ENCODE results near the gene JAKMIP1. TPM values are rescaled to one million over a fixed set of nuclear protein-coding genes. Genes with fewer than 3 reads are reported as not detected.

JAKMIP1 gene
- total RNA-seq, 1 experiment from 2014 or later, result not detected

DNA sequence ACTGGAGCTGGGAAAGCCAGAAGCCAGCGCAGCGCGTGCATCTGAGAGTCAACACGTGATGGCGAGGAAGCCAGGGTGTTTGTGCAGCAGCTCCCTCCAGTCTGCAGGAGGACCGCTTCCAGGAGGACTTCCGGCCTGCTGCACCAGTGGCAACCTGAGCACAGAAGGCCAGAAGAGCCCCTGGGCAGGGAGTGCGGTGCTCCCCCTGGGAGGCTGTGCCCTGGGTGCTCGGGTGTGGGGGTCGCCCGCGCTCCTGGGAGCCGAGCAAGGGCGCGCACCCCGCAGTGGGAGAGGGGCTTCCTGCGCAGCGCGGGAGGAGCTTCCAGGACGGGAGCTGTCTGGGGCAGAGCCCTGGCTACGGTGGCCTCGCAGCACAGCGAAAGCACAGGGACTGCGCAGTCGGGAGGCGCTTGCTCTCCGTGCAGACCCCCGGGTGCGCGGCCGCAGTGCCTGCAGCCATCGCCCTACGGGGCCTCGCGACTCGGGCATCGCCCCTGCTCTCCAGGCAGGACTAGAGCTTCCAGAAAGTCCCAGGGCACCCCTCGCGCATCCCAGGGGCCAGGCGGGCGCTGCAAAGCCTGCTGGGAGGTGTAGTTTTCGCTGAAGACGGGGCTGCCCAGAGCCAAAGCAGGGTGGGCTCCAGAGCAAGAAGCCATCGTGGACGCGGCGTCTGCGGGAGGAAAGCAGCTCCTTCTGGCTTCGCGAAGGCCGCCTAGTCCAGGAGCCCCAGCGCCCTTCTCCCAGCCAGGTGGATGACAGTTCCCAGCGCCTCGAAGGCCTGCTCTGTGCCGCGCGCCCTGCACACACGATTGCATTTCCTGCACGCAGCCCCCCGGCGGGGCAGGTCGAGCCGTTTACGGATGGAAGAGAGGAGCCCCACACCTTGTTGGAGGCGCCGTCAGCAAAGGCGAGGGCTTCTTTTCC is 45.2 kb upstream of the JAKMIP1 start:
- BruUV-seq (replicated peaks), result no TSS peak
- Histone ChIP-seq H3K4me2 (no peak overlapping the region), H3K36me3 (ENCODE audit: low read depth) (no peaks in the 10 kb centered on the region), H3K9me3 (ENCODE audit: insufficient read depth, low read depth) (no peaks in the 10 kb centered on the region), H3K79me2 (ENCODE audit: low read depth) (no peaks in the 10 kb centered on the region), H3K9me2 (ENCODE audit: insufficient read depth) (no peaks in the 10 kb centered on the region), H3K4me1 (replicated peaks; ENCODE audit: insufficient read depth) (no peaks in the 10 kb centered on the region), H3K27me3 (ENCODE audit: insufficient read depth, low read depth) (peaks cover 44% of the 10 kb centered on the region), H3K4me3 (no peak overlapping the region), H3K27ac (no peak overlapping the region), H4K20me1 (ENCODE audit: insufficient read depth) (no peaks in the 10 kb centered on the region), H3F3A (ENCODE audit: insufficient read depth, low read depth) (no peaks in the 10 kb centered on the region), H2AFZ (no peak overlapping the region)
- TF ChIP-seq, protein P1, sequence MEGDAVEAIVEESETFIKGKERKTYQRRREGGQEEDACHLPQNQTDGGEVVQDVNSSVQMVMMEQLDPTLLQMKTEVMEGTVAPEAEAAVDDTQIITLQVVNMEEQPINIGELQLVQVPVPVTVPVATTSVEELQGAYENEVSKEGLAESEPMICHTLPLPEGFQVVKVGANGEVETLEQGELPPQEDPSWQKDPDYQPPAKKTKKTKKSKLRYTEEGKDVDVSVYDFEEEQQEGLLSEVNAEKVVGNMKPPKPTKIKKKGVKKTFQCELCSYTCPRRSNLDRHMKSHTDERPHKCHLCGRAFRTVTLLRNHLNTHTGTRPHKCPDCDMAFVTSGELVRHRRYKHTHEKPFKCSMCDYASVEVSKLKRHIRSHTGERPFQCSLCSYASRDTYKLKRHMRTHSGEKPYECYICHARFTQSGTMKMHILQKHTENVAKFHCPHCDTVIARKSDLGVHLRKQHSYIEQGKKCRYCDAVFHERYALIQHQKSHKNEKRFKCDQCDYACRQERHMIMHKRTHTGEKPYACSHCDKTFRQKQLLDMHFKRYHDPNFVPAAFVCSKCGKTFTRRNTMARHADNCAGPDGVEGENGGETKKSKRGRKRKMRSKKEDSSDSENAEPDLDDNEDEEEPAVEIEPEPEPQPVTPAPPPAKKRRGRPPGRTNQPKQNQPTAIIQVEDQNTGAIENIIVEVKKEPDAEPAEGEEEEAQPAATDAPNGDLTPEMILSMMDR (conservative IDR thresholded peaks at IDR 0.05), result no peak
- no peak for TF ChIP-seq EZH2 (IDR thresholded peaks at IDR 0.05; ENCODE audit: low read depth)
- DNase-seq, result no peak
- intact Hi-C loops (cut with micrococcal nuclease; ENCODE audit: unreplicated experiment), result no loop called here
- CTCF ChIA-PET, result no interaction called here
- POLR2A ChIA-PET (ENCODE audit: unreplicated experiment), result no interaction called here

DNA sequence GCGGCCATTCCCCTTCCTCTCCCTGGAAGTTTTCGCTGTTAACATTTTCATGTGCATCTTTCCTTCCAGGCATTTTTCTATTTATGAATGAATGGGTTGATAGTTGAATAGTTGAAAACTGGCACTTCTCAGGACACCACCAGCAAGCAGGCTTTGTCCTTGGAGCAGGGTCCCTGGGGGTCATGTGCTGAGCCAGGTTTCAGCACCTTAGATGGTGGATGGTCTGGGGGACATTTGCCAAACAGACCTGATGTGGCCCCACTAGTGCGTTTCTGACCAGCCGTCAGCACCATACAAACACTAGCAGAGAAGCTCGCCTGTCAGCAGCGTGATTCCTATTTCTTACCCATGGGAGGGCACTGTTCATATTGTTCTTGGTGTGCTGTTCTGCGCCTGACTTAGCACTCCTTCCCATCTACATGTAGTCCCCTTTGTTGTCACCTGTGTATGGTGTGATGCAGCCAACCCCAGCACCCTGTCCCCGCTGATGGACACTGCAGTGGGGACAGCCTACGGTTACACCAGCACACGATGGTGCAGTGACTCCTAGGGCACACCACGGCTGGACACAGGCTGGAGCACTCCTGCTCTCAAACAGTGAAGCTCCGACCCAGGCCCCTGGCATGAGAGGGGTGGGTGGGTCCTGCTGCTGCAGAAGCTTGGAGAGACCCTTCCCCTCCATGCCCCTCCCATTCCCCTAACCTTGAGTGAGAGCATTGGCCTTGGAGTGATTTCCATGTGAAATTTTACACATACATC is 42.1 kb upstream of the JAKMIP1 start:
- POLR2A ChIA-PET (ENCODE audit: unreplicated experiment), result no interaction called here
- H3K36me3 ChIP-seq (ENCODE audit: low read depth), result no peaks in the 10 kb centered on the region
- H4K20me1 ChIP-seq (ENCODE audit: insufficient read depth), result no peaks in the 10 kb centered on the region
- no peak overlapping the region for H3K4me3 ChIP-seq
- H2AFZ ChIP-seq, result no peak overlapping the region
- no peak for DNase-seq
- H3K27ac ChIP-seq, result no peak overlapping the region
- no peaks in the 10 kb centered on the region for H3K79me2 ChIP-seq (ENCODE audit: low read depth)
- H3F3A ChIP-seq (ENCODE audit: insufficient read depth, low read depth), result no peaks in the 10 kb centered on the region
- H3K27me3 ChIP-seq (ENCODE audit: insufficient read depth, low read depth), result peaks cover 44% of the 10 kb centered on the region
- CTCF ChIA-PET, result no interaction called here
- H3K9me2 ChIP-seq (ENCODE audit: insufficient read depth), result no peaks in the 10 kb centered on the region
- no peaks in the 10 kb centered on the region for H3K4me1 ChIP-seq (replicated peaks; ENCODE audit: insufficient read depth)
- intact Hi-C loops (cut with micrococcal nuclease; ENCODE audit: unreplicated experiment), result no loop called here
- H3K9me3 ChIP-seq (ENCODE audit: insufficient read depth, low read depth), result no peaks in the 10 kb centered on the region
- H3K4me2 ChIP-seq, result no peak overlapping the region
- no TSS peak for BruUV-seq (replicated peaks)
- TF ChIP-seq, protein P1 (conservative IDR thresholded peaks at IDR 0.05), result no peak
- no peak for TF ChIP-seq EZH2 (IDR thresholded peaks at IDR 0.05; ENCODE audit: low read depth)

DNA sequence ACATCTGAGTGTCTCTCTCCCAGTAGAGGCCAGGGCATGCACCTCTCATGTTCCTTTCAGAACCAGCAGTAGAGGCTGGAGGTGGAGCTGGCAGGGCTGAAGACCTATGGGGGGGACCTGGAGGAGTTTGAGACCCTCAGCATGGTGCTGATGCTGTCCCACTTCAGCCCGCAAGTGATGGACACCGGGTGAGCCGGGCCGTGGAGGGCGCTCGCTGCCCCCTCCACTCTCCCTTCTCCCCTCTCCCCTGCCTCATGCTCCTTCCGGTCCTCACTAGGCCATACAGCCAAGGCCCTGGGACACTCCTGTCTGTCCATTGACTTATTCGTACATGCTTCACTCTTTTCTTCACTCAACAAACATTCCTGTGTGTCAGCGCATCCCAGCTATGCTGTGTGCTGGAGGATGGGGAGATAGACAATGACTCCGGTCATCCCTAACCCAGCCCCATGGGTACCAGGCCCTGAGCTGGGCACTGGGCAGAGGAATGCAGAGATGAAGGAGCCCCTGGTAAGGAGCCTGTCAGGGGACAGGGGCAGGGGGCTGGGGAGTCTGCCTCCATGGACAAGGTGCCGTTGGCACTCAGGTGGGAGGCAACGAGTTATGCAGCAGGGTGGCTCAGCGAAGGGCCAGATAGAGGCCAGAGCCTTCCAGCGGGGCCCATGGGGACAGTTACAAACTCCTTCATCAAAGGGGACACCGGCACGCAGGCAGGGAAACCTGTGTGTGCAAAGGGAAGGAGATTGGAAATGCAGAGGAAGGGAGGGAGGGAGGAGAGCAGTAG is 40.9 kb upstream of the JAKMIP1 start:
- H3K79me2 ChIP-seq (ENCODE audit: low read depth), result no peaks in the 10 kb centered on the region
- no peaks in the 10 kb centered on the region for H3K9me2 ChIP-seq (ENCODE audit: insufficient read depth)
- DNase-seq, result no peak
- no peaks in the 10 kb centered on the region for H3F3A ChIP-seq (ENCODE audit: insufficient read depth, low read depth)
- POLR2A ChIA-PET (ENCODE audit: unreplicated experiment), result no interaction called here
- H3K27me3 ChIP-seq (ENCODE audit: insufficient read depth, low read depth), result peaks cover 53% of the 10 kb centered on the region
- no peaks in the 10 kb centered on the region for H3K4me1 ChIP-seq (replicated peaks; ENCODE audit: insufficient read depth)
- no peak overlapping the region for H2AFZ ChIP-seq
- H3K9me3 ChIP-seq (ENCODE audit: insufficient read depth, low read depth), result no peaks in the 10 kb centered on the region
- no peaks in the 10 kb centered on the region for H3K36me3 ChIP-seq (ENCODE audit: low read depth)
- CTCF ChIA-PET, result no interaction called here
- H3K4me3 ChIP-seq, result no peak overlapping the region
- intact Hi-C loops (cut with micrococcal nuclease; ENCODE audit: unreplicated experiment), result no loop called here
- no peaks in the 10 kb centered on the region for H4K20me1 ChIP-seq (ENCODE audit: insufficient read depth)
- no peak overlapping the region for H3K4me2 ChIP-seq
- no peak overlapping the region for H3K27ac ChIP-seq
- TF ChIP-seq EZH2 (IDR thresholded peaks at IDR 0.05; ENCODE audit: low read depth), result no peak
- TF ChIP-seq, protein P1 (conservative IDR thresholded peaks at IDR 0.05), result no peak
- no TSS peak for BruUV-seq (replicated peaks)

All from PC-9 (cell line).